GM12891 (cell line): Measurements from ENCODE around the gene CDC20.

Source experiments
- POLR2A ChIP-seq: IDR thresholded peaks from 2 replicates; pipeline ENCODE4 v1.6.1; 2011; ENCODE audit warnings: low read depth, low read length, control low read depth
- POLR2AphosphoS5 ChIP-seq: IDR thresholded peaks from 2 replicates; pipeline ENCODE4 v1.6.1; 2011; ENCODE audit warnings: low read depth, low read length, control low read depth
- TAF1 ChIP-seq: IDR thresholded peaks from 2 replicates; pipeline ENCODE4 v1.6.1; 2011; ENCODE audit warnings: low read depth, low read length, control low read depth

GRCh38 chr1:43410571-43410970, 51.8 kb downstream of the CDC20 start:
- TF ChIP-seq POLR2A, result no peak
- TF ChIP-seq POLR2AphosphoS5, result no peak
- TF ChIP-seq TAF1, result no peak
